Gastrocnemius medialis (tissue), 4 donors: ENCODE results near the gene NXN.

Source experiments
- CTCF ChIP-seq, 5 experiments: fragments of 450-650 bp in 3 of 5; fragments of 200-600 bp in 2 of 5; sonication (generic) in 2 of 5; IDR thresholded peaks in 4 of 5; conservative IDR thresholded peaks in 1 of 5; 1 replicate in 4 of 5; 2 replicates in 1 of 5; pipeline ENCODE4 v1.5.1; 2016 to 2019; ENCODE audit warnings: antibody characterized with exemption in 5 of 5, mild to moderate bottlenecking in 3 of 5, moderate library complexity in 3 of 5
- POLR2A ChIP-seq, 2 donors: fragments of 450-650 bp; IDR thresholded peaks; one replicate each; pipeline ENCODE4 v1.6.1; 2017; ENCODE audit warnings: antibody characterized with exemption in 2 of 2, mild to moderate bottlenecking in 2 of 2, moderate library complexity in 2 of 2

GRCh38 chr17:968812-969730 lies 10.5 kb downstream of the NXN start:
- TF ChIP-seq POLR2A (IDR thresholded peaks at IDR 0.05) (no peak), CTCF (IDR thresholded peaks at IDR 0.05 in 4 of 5, conservative IDR thresholded peaks at IDR 0.05 in 1 of 5) (no peak)
